ENCODE data around the gene KLF16. TPM values are rescaled to one million over a fixed set of nuclear protein-coding genes. Genes with fewer than 3 reads are reported as not detected.

KLF16 gene
- total RNA-seq, 2 experiments from 2014 or later = 83.8 to 89.2 TPM

DNA sequence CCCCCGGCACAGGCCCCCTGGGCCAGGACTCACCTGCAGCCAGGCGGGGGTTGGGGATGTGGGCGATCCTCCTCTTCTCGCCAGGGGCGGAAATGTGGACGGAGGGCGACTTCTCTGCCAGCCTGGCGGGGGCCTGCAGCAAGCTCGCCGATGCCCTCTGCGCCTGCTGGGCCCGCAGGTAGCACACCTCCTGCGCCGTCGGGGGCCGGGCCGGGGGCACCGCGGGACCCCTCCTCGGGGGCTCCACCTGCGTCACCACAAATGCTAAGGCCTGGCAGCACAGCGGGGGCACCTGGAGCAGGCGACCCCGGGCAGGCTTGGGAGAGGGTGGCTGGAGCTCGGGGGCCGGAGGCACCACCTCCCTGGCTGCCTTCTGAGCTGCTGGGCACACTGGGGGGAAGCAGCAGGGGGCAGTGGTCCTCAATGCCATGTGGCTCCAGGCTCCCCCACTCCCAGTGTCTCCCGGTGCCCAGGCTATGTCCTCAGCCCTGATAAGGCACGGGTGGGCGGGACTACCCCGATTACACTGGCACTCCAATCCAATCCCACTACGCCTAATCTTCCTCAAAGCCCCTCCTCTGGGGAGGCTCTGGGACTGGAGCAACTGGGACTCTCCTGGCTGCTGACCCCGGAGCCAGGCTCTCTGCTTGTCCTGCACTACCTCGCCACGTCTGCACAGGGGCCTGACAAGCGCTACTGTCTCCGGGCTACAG is 39.7 kb downstream of the KLF16 start:
- Mint-ChIP-seq H3K36me3 (ENCODE audit: low read depth) (peaks cover 46% of the 10 kb centered on the region), H3K4me1 (ENCODE audit: low read depth) (peaks cover 4% of the 10 kb centered on the region), H3K27ac (no peak overlapping the region), H3K27me3 (no peaks in the 10 kb centered on the region), H3K9me3 (no peaks in the 10 kb centered on the region), H3K4me3 (no peak overlapping the region)
- ChIA-PET CTCF (no interaction called here), POLR2A (no interaction called here)
- no peak overlapping the region for H3K27ac ChIP-seq (ENCODE audit: low read depth in 1 of 2, low read length in 2 of 2)
- ATAC-seq (ENCODE audit: poor library complexity) = no peak
- no peaks in the 10 kb centered on the region for H3K27me3 ChIP-seq (ENCODE audit: control insufficient read depth in 1 of 2, insufficient read depth in 2 of 2, low read length in 2 of 2)
- H3K9me3 ChIP-seq (ENCODE audit: control insufficient read depth in 1 of 2, insufficient read depth in 1 of 2, low read length in 2 of 2) = no peaks in the 10 kb centered on the region
- TF ChIP-seq CTCF (IDR thresholded peaks at IDR 0.05) = no peak
- intact Hi-C loops (cut with DNase I, micrococcal nuclease) = loop anchor here in 1 of 2 experiments (10.0 kb wide), 1 partner anchor 279 kb away; no protein-coding TSS in a partner anchor
- H3K36me3 ChIP-seq (ENCODE audit: insufficient read depth, low read length) = peaks cover 77% of the 10 kb centered on the region
- peaks cover 10% of the 10 kb centered on the region for H3K4me1 ChIP-seq (ENCODE audit: insufficient read depth, low read length)
- no peak overlapping the region for H3K4me3 ChIP-seq (ENCODE audit: low read length)
- DNase-seq = no peak

DNA sequence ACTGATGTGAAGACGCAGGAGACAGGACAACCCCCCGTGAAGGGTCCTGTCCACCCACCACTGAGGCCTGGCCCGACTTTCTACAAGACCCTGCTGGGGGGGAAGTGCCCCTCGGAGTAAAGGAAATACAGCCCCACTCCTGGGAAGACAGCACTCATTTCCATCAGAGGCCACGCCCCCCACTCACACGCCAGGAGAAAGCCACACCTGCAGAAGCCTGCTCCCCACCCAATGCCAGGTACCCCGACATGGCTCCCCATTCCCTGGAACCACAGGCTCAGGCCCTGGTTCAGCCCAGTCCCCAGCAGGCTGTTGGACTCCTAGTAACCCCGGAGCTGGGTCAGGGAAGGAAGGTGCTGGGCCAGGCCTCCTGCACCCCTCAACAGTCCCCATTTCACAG is 40.4 kb downstream of the KLF16 start:
- ChIA-PET CTCF (no interaction called here), POLR2A (no interaction called here)
- Histone ChIP-seq H3K27ac (ENCODE audit: low read depth in 1 of 2, low read length in 2 of 2) (no peak overlapping the region), H3K27me3 (ENCODE audit: control insufficient read depth in 1 of 2, insufficient read depth in 2 of 2, low read length in 2 of 2) (no peaks in the 10 kb centered on the region), H3K36me3 (ENCODE audit: insufficient read depth, low read length) (peaks cover 80% of the 10 kb centered on the region), H3K4me3 (ENCODE audit: low read length) (no peak overlapping the region), H3K4me1 (ENCODE audit: insufficient read depth, low read length) (peaks cover 10% of the 10 kb centered on the region), H3K9me3 (ENCODE audit: control insufficient read depth in 1 of 2, insufficient read depth in 1 of 2, low read length in 2 of 2) (no peaks in the 10 kb centered on the region)
- no peak for ATAC-seq (ENCODE audit: poor library complexity)
- no peak for TF ChIP-seq CTCF (IDR thresholded peaks at IDR 0.05)
- Mint-ChIP-seq H3K9me3 (no peaks in the 10 kb centered on the region), H3K4me1 (ENCODE audit: low read depth) (peaks cover 4% of the 10 kb centered on the region), H3K27ac (no peak overlapping the region), H3K4me3 (no peak overlapping the region), H3K36me3 (ENCODE audit: low read depth) (peaks cover 49% of the 10 kb centered on the region), H3K27me3 (no peaks in the 10 kb centered on the region)
- no peak for DNase-seq
- intact Hi-C loops (cut with DNase I, micrococcal nuclease) = loop anchor here in 1 of 2 experiments (10.0 kb wide), 1 partner anchor 278 kb away; no protein-coding TSS in a partner anchor

GRCh38 chr19:1822210-1822609 is 41.2 kb downstream of the KLF16 start:
- no peak overlapping the region for H3K27ac Mint-ChIP-seq
- H3K36me3 Mint-ChIP-seq (ENCODE audit: low read depth) = peaks cover 57% of the 10 kb centered on the region
- ChIA-PET POLR2A (no interaction called here), CTCF (no interaction called here)
- no peak overlapping the region for H3K4me3 ChIP-seq (ENCODE audit: low read length)
- peaks cover 10% of the 10 kb centered on the region for H3K4me1 ChIP-seq (ENCODE audit: insufficient read depth, low read length)
- no peaks in the 10 kb centered on the region for H3K27me3 ChIP-seq (ENCODE audit: control insufficient read depth in 1 of 2, insufficient read depth in 2 of 2, low read length in 2 of 2)
- H3K9me3 Mint-ChIP-seq = no peaks in the 10 kb centered on the region
- H3K27ac ChIP-seq (ENCODE audit: low read depth in 1 of 2, low read length in 2 of 2) = no peak overlapping the region
- no peaks in the 10 kb centered on the region for H3K9me3 ChIP-seq (ENCODE audit: control insufficient read depth in 1 of 2, insufficient read depth in 1 of 2, low read length in 2 of 2)
- H3K4me3 Mint-ChIP-seq = no peak overlapping the region
- no peak for ATAC-seq (ENCODE audit: poor library complexity)
- H3K36me3 ChIP-seq (ENCODE audit: insufficient read depth, low read length) = peaks cover 80% of the 10 kb centered on the region
- no peak for DNase-seq
- intact Hi-C loops (cut with DNase I, micrococcal nuclease) = loop anchor here in 1 of 2 experiments (10.0 kb wide), 1 partner anchor 277 kb away; no protein-coding TSS in a partner anchor
- H3K27me3 Mint-ChIP-seq = no peaks in the 10 kb centered on the region
- H3K4me1 Mint-ChIP-seq (ENCODE audit: low read depth) = peaks cover 4% of the 10 kb centered on the region
- no peak for TF ChIP-seq CTCF (IDR thresholded peaks at IDR 0.05)
